GM23338 (cell line): ENCODE data around the gene AP4E1. TPM values are rescaled to one million over a fixed set of nuclear protein-coding genes. Genes with fewer than 3 reads are reported as not detected.

Experiments used
- ATAC-seq: fragments of 200-7000 bp; cut with Tn5 transposase; 3 replicates; pipeline ENCODE4 v1.9.1; 2020
- DNase-seq: peaks from one replicate; pipeline ENCODE4 v3.0.0-alpha.2; 2015; ENCODE audit warnings: low spot score
- H2AFZ ChIP-seq: fragments of 200-600 bp; sonication (generic); 2 replicates; pipeline ENCODE4 v1.8.0; 2016; ENCODE audit warnings: antibody characterized with exemption, mild to moderate bottlenecking, moderate library complexity
- H3F3A ChIP-seq: fragments of 200-600 bp; sonication (generic); replicated peaks from 2 replicates; pipeline ENCODE4 v1.8.0; 2017; ENCODE audit warnings: antibody characterized with exemption, mixed run types, low read depth
- H3K27ac ChIP-seq: fragments of 200-600 bp; sonication (generic); 2 replicates; pipeline ENCODE4 v1.6.1; 2016; ENCODE audit warnings: low read depth
- H3K27me3 ChIP-seq: fragments of 200-600 bp; sonication (generic); 2 replicates; pipeline ENCODE4 v1.8.0; 2016; ENCODE audit warnings: mild to moderate bottlenecking, mixed run types, moderate library complexity; ENCODE audit not compliant: insufficient read depth
- H3K36me3 ChIP-seq: fragments of 200-600 bp; sonication (generic); 2 replicates; pipeline ENCODE4 v1.8.0; 2016; ENCODE audit warnings: mild to moderate bottlenecking; ENCODE audit not compliant: insufficient read depth
- H3K4me1 ChIP-seq: fragments of 200-600 bp; sonication (generic); 2 replicates; pipeline ENCODE4 v1.8.0; 2016; ENCODE audit warnings: mild to moderate bottlenecking, moderate library complexity; ENCODE audit not compliant: insufficient read depth
- H3K4me2 ChIP-seq: fragments of 200-600 bp; sonication (generic); 2 replicates; pipeline ENCODE4 v1.7.1; 2017; ENCODE audit warnings: mixed run types
- H3K4me3 ChIP-seq: fragments of 200-600 bp; sonication (generic); 2 replicates; pipeline ENCODE4 v1.6.1; 2016; ENCODE audit warnings: mixed run types
- H3K79me2 ChIP-seq: fragments of 200-600 bp; sonication (generic); replicated peaks from 2 replicates; pipeline ENCODE4 v1.8.0; 2017; ENCODE audit warnings: mild to moderate bottlenecking; ENCODE audit not compliant: insufficient read depth
- H3K9me2 ChIP-seq: fragments of 200-600 bp; sonication (generic); 2 replicates; pipeline ENCODE4 v1.8.0; 2017; ENCODE audit not compliant: insufficient read depth
- H4K20me1 ChIP-seq: fragments of 200-600 bp; sonication (generic); replicated peaks from 2 replicates; pipeline ENCODE4 v1.8.0; 2017; ENCODE audit warnings: mild to moderate bottlenecking; ENCODE audit not compliant: insufficient read depth
- H3K27ac Mint-ChIP-seq: 2 replicates; pipeline ENCODE4 v1.8.0; 2020; ENCODE audit warnings: inconsistent platforms, mild to moderate bottlenecking, moderate library complexity, mixed read lengths
- H3K27me3 Mint-ChIP-seq: 3 replicates; pipeline ENCODE4 v1.8.0; 2022; ENCODE audit warnings: low read depth, mild to moderate bottlenecking, moderate library complexity, mixed read lengths, inconsistent platforms; ENCODE audit not compliant: insufficient read depth, poor library complexity
- H3K36me3 Mint-ChIP-seq: 3 replicates; pipeline ENCODE4 v1.8.0; 2021; ENCODE audit warnings: low read depth, mild to moderate bottlenecking, inconsistent platforms, moderate library complexity, mixed read lengths
- H3K4me1 Mint-ChIP-seq: 3 replicates; pipeline ENCODE4 v1.8.0; 2020; ENCODE audit warnings: mild to moderate bottlenecking, inconsistent platforms, mixed read lengths
- H3K4me3 Mint-ChIP-seq: 3 replicates; pipeline ENCODE4 v1.8.0; 2021; ENCODE audit warnings: moderate library complexity, mild to moderate bottlenecking, inconsistent platforms, mixed read lengths
- H3K9me3 Mint-ChIP-seq: 3 replicates; pipeline ENCODE4 v1.8.0; 2020; ENCODE audit warnings: moderate library complexity, mild to moderate bottlenecking, inconsistent platforms, mixed read lengths
- CREB1 ChIP-seq: fragments of 250-450 bp; sonication (Bioruptor Pico); IDR thresholded peaks from 2 replicates; pipeline ENCODE4 v1.5.0; 2020; ENCODE audit warnings: low read depth, mild to moderate bottlenecking, moderate library complexity
- EZH2 ChIP-seq: fragments of 200-600 bp; sonication (generic); IDR thresholded peaks from one replicate; pipeline ENCODE4 v1.8.0; 2017; ENCODE audit warnings: antibody characterized with exemption, mild to moderate bottlenecking, low read depth; ENCODE audit not compliant: unreplicated experiment
- EZH2phosphoT487 ChIP-seq: fragments of 200-600 bp; sonication (generic); IDR thresholded peaks from one replicate; pipeline ENCODE4 v1.8.1; 2018; ENCODE audit warnings: antibody characterized with exemption; ENCODE audit not compliant: unreplicated experiment
- JUNB ChIP-seq: IDR thresholded peaks from one replicate; pipeline ENCODE4 v1.6.1; 2016; ENCODE audit warnings: antibody characterized with exemption; ENCODE audit not compliant: unreplicated experiment
- NANOG ChIP-seq: IDR thresholded peaks from 2 replicates; pipeline ENCODE4 v1.6.1; 2016; ENCODE audit warnings: antibody characterized with exemption, borderline replicate concordance
- POLR2AphosphoS5 ChIP-seq: IDR thresholded peaks from 2 replicates; pipeline ENCODE4 v1.6.1; 2016; ENCODE audit warnings: antibody characterized with exemption, low read depth
- STAT1 ChIP-seq: IDR thresholded peaks from one replicate; pipeline ENCODE4 v1.6.1; 2016; ENCODE audit warnings: antibody characterized with exemption; ENCODE audit not compliant: unreplicated experiment
- ZNF114 ChIP-seq: fragments of 250-450 bp; sonication (Bioruptor Pico); IDR thresholded peaks from 2 replicates; pipeline ENCODE4 v1.5.0; 2020; ENCODE audit warnings: mild to moderate bottlenecking, moderate library complexity
- ZNF331 ChIP-seq: fragments of 250-450 bp; sonication (Bioruptor Pico); IDR thresholded peaks from 2 replicates; pipeline ENCODE4 v1.5.0; 2020; ENCODE audit warnings: low read depth, mild to moderate bottlenecking, moderate library complexity
- polyA plus RNA-seq: library from polyadenylated mRNA; unstranded; fragments of >200 nt; fragmentation: Nextera tagmentation; extraction: Ambion mirVana; gene quantifications from 2 replicates; pipeline ENCODE4 v1.2.1, GENCODE V29; 2016
- total RNA-seq: library from RNA; depleted of rRNA; stranded (reverse); fragments of >200 nt; shearing (Covaris generic); gene quantifications from 2 replicates; pipeline ENCODE4 v1.2.3, GENCODE V29; 2014
- TF ChIP-seq, protein P1 (sequence below): IDR thresholded peaks from one replicate; pipeline ENCODE4 v1.6.1; 2018; ENCODE audit warnings: antibody characterized with exemption; ENCODE audit not compliant: unreplicated experiment
- TF ChIP-seq, protein P2 (sequence below), 2 experiments: fragments of 200-600 bp in 1 of 2; sonication (generic) in 1 of 2; conservative IDR thresholded peaks; 2 replicates each; pipeline versions ENCODE4 v1.5.1 to v1.6.1; 2016 to 2017; ENCODE audit warnings: antibody characterized with exemption in 2 of 2, low read depth in 2 of 2, mild to moderate bottlenecking in 2 of 2, moderate library complexity in 1 of 2
- TF ChIP-seq, protein P3 (sequence below): fragments of 250-450 bp; sonication (Bioruptor Pico); IDR thresholded peaks from 2 replicates; pipeline ENCODE4 v1.5.0; 2020; ENCODE audit warnings: mild to moderate bottlenecking, moderate library complexity

The AP4E1 gene
- total and polyA plus RNA-seq, 2 experiments from 2014 or later = 4.4 to 15.4 TPM

DNA sequence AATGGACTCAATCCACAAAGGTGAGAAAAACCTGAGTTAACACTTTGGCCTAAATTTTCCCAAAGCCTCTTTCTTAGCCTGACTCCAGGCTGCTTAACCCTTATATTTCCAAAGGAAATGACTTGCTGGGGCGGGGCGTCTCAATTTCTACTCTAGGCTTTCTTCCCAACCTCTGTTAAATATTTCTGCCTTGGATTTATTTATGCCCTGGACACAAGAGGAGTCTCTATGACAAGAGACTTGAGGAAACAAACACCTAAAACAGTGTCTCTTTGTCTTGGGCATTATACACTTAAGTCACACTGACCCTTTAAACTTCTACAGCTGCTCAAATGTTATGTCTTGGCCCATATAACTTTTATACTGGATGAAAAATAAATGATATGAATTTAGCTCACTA lies 28.3 kb upstream of the AP4E1 start (continued):
- TF ChIP-seq, protein P1, sequence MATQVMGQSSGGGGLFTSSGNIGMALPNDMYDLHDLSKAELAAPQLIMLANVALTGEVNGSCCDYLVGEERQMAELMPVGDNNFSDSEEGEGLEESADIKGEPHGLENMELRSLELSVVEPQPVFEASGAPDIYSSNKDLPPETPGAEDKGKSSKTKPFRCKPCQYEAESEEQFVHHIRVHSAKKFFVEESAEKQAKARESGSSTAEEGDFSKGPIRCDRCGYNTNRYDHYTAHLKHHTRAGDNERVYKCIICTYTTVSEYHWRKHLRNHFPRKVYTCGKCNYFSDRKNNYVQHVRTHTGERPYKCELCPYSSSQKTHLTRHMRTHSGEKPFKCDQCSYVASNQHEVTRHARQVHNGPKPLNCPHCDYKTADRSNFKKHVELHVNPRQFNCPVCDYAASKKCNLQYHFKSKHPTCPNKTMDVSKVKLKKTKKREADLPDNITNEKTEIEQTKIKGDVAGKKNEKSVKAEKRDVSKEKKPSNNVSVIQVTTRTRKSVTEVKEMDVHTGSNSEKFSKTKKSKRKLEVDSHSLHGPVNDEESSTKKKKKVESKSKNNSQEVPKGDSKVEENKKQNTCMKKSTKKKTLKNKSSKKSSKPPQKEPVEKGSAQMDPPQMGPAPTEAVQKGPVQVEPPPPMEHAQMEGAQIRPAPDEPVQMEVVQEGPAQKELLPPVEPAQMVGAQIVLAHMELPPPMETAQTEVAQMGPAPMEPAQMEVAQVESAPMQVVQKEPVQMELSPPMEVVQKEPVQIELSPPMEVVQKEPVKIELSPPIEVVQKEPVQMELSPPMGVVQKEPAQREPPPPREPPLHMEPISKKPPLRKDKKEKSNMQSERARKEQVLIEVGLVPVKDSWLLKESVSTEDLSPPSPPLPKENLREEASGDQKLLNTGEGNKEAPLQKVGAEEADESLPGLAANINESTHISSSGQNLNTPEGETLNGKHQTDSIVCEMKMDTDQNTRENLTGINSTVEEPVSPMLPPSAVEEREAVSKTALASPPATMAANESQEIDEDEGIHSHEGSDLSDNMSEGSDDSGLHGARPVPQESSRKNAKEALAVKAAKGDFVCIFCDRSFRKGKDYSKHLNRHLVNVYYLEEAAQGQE = no peak
- no peak for TF ChIP-seq ZNF331
- no peak for TF ChIP-seq POLR2AphosphoS5
- TF ChIP-seq EZH2 = no peak
- no peak for TF ChIP-seq EZH2phosphoT487

DNA sequence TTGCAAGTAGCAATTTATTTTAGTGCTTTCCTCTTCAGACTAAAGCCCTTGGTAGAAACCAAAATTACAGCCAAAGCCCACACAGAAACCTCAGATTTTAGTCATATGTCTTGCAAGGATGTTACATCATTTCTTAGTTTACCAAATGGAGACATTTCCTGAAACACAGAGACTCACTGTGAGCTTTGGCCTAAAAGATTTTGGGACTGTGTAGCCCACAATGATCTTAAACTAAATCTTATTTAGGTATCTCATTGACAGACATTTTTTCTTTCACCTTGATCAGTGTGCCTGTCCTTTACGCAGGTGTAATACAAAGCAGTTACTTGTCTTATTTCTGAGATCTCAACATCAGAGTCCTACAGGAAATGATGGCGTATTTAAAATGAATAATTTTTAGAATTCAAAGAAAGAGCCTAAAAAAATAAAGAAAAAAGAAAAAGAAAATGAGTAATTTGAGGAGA lies 27.8 kb upstream of the AP4E1 start:
- Histone ChIP-seq H3K4me3 (no peak overlapping the region), H4K20me1 (no peaks in the 10 kb centered on the region), H3K27me3 (no peaks in the 10 kb centered on the region), H3K36me3 (no peaks in the 10 kb centered on the region), H3K27ac (no peak overlapping the region; the same call in 1 of the 2 replicates), H3K4me1 (no peaks in the 10 kb centered on the region), H3F3A (no peaks in the 10 kb centered on the region), H3K79me2 (no peaks in the 10 kb centered on the region), H3K4me2 (no peak overlapping the region), H3K9me2 (no peaks in the 10 kb centered on the region), H2AFZ (no peak overlapping the region)
- no peak overlapping the region for H3K27ac Mint-ChIP-seq
- no peak for ATAC-seq
- peaks cover 5% of the 10 kb centered on the region; the same call in 2 of the 3 replicates for H3K4me1 Mint-ChIP-seq
- peaks cover 3% of the 10 kb centered on the region for H3K27me3 Mint-ChIP-seq
- no peak overlapping the region for H3K4me3 Mint-ChIP-seq
- no peaks in the 10 kb centered on the region for H3K9me3 Mint-ChIP-seq
- H3K36me3 Mint-ChIP-seq = no peaks in the 10 kb centered on the region
- no peak for DNase-seq
- no peak for TF ChIP-seq EZH2
- TF ChIP-seq EZH2phosphoT487 = no peak
- TF ChIP-seq NANOG = no peak
- TF ChIP-seq, protein P2, sequence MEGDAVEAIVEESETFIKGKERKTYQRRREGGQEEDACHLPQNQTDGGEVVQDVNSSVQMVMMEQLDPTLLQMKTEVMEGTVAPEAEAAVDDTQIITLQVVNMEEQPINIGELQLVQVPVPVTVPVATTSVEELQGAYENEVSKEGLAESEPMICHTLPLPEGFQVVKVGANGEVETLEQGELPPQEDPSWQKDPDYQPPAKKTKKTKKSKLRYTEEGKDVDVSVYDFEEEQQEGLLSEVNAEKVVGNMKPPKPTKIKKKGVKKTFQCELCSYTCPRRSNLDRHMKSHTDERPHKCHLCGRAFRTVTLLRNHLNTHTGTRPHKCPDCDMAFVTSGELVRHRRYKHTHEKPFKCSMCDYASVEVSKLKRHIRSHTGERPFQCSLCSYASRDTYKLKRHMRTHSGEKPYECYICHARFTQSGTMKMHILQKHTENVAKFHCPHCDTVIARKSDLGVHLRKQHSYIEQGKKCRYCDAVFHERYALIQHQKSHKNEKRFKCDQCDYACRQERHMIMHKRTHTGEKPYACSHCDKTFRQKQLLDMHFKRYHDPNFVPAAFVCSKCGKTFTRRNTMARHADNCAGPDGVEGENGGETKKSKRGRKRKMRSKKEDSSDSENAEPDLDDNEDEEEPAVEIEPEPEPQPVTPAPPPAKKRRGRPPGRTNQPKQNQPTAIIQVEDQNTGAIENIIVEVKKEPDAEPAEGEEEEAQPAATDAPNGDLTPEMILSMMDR (conservative IDR thresholded peaks at IDR 0.05; ENCODE audit: low read depth in 2 of 2) = no peak
- TF ChIP-seq STAT1 = no peak
- TF ChIP-seq ZNF114 (CRISPR knock-in tag) = no peak
- TF ChIP-seq CREB1 = no peak
- TF ChIP-seq, protein P3, sequence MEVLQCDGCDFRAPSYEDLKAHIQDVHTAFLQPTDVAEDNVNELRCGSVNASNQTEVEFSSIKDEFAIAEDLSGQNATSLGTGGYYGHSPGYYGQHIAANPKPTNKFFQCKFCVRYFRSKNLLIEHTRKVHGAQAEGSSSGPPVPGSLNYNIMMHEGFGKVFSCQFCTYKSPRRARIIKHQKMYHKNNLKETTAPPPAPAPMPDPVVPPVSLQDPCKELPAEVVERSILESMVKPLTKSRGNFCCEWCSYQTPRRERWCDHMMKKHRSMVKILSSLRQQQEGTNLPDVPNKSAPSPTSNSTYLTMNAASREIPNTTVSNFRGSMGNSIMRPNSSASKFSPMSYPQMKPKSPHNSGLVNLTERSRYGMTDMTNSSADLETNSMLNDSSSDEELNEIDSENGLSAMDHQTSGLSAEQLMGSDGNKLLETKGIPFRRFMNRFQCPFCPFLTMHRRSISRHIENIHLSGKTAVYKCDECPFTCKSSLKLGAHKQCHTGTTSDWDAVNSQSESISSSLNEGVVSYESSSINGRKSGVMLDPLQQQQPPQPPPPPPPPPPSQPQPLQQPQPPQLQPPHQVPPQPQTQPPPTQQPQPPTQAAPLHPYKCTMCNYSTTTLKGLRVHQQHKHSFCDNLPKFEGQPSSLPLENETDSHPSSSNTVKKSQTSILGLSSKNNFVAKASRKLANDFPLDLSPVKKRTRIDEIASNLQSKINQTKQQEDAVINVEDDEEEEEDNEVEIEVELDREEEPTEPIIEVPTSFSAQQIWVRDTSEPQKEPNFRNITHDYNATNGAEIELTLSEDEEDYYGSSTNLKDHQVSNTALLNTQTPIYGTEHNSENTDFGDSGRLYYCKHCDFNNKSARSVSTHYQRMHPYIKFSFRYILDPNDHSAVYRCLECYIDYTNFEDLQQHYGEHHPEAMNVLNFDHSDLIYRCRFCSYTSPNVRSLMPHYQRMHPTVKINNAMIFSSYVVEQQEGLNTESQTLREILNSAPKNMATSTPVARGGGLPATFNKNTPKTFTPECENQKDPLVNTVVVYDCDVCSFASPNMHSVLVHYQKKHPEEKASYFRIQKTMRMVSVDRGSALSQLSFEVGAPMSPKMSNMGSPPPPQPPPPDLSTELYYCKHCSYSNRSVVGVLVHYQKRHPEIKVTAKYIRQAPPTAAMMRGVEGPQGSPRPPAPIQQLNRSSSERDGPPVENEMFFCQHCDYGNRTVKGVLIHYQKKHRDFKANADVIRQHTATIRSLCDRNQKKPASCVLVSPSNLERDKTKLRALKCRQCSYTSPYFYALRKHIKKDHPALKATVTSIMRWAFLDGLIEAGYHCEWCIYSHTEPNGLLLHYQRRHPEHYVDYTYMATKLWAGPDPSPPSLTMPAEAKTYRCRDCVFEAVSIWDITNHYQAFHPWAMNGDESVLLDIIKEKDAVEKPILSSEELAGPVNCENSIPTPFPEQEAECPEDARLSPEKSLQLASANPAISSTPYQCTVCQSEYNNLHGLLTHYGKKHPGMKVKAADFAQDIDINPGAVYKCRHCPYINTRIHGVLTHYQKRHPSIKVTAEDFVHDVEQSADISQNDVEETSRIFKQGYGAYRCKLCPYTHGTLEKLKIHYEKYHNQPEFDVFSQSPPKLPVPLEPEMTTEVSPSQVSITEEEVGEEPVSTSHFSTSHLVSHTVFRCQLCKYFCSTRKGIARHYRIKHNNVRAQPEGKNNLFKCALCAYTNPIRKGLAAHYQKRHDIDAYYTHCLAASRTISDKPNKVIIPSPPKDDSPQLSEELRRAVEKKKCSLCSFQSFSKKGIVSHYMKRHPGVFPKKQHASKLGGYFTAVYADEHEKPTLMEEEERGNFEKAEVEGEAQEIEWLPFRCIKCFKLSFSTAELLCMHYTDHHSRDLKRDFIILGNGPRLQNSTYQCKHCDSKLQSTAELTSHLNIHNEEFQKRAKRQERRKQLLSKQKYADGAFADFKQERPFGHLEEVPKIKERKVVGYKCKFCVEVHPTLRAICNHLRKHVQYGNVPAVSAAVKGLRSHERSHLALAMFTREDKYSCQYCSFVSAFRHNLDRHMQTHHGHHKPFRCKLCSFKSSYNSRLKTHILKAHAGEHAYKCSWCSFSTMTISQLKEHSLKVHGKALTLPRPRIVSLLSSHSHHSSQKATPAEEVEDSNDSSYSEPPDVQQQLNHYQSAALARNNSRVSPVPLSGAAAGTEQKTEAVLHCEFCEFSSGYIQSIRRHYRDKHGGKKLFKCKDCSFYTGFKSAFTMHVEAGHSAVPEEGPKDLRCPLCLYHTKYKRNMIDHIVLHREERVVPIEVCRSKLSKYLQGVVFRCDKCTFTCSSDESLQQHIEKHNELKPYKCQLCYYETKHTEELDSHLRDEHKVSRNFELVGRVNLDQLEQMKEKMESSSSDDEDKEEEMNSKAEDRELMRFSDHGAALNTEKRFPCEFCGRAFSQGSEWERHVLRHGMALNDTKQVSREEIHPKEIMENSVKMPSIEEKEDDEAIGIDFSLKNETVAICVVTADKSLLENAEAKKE (CRISPR knock-in tag) = no peak
- no peak for TF ChIP-seq POLR2AphosphoS5
- TF ChIP-seq JUNB = no peak
- TF ChIP-seq ZNF331 = no peak
